NCI-H2081 treated with DMSO at 0.1 percent for 48 hours (cell line): ENCODE results near the gene PEAK3.

ENCODE experiments used
- DNase-seq: peaks from one replicate; lab custom pipeline; 2025; lab: John Stamatoyannopoulos, UW

Gene PEAK3

DNA sequence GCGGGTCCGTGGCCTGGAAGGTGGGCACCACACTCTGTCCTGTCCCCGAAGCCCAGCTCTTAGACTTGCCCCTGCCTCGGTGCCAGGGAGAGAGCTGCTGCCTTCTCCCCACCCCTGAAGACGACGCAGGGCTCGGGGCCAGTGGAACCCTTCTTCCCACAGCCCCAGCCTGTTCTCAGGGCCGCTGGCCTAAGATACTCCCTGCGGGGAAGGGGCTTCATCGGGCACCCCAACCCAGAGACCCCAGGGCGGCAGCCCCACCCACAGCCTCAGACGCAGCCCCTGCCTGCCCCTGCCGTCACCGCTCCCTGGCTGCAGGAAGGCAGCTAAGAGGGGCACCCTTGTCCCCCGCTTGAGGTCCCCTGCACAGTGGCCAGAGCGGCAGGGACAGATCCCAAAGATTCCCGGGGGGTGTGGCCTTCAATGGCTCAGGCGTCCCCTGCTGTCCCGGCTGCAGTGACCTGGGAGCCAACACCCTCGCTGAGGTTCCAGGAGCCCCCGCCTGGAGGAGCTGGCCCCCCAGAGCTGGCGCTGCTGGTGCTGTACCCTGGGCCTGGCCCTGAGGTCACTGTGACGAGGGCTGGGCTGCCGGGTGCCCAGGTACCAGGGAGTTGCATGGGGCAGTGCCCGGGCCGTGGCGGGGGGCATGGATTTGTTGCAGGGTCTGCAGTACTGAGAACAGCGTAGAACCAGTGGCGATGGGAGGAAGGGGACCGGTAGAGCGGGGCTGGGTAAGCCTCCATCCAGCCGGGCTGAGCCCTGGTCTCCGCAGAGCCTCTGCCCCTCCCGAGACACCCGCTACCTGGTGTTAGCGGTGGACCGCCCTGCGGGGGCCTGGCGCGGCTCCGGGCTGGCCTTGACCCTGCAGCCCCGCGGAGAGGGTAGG lies 31.9 kb downstream of the PEAK3 start:
- DNase-seq, result no peak

DNA sequence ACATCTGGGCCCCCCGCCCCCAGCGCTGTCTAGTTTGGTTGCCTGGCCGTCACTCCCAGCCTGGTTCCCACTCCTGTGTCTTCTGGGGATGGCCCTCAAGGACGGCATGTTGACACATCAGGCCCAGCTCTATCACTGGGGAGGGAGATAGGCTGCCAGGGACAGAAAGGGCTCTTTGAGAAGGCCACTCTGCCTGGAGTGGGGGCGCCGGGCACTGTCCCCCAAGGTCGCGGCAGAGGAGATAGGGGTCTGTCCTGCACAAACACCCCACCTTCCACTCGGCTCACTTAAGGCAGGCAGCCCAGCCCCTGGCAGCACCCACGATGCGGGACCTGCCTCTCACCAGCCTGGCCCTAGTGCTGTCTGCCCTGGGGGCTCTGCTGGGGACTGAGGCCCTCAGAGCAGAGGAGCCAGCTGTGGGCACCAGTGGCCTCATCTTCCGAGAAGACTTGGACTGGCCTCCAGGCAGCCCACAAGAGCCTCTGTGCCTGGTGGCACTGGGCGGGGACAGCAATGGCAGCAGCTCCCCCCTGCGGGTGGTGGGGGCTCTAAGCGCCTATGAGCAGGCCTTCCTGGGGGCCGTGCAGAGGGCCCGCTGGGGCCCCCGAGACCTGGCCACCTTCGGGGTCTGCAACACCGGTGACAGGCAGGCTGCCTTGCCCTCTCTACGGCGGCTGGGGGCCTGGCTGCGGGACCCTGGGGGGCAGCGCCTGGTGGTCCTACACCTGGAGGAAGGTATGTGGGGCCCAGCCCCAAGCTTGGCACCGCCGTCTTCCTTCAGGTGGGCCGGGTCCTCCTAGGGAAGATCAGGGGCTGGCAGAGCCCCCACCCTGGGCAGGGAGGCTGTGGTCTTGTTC lies 32.7 kb downstream of the PEAK3 start, which contains the start of gene AMH:
Gene AMH (plus strand): TSS at position 314 of the 857 bp plus-strand sequence. CDS start 10 bp downstream, at position 324.
- DNase-seq, result no peak

DNA sequence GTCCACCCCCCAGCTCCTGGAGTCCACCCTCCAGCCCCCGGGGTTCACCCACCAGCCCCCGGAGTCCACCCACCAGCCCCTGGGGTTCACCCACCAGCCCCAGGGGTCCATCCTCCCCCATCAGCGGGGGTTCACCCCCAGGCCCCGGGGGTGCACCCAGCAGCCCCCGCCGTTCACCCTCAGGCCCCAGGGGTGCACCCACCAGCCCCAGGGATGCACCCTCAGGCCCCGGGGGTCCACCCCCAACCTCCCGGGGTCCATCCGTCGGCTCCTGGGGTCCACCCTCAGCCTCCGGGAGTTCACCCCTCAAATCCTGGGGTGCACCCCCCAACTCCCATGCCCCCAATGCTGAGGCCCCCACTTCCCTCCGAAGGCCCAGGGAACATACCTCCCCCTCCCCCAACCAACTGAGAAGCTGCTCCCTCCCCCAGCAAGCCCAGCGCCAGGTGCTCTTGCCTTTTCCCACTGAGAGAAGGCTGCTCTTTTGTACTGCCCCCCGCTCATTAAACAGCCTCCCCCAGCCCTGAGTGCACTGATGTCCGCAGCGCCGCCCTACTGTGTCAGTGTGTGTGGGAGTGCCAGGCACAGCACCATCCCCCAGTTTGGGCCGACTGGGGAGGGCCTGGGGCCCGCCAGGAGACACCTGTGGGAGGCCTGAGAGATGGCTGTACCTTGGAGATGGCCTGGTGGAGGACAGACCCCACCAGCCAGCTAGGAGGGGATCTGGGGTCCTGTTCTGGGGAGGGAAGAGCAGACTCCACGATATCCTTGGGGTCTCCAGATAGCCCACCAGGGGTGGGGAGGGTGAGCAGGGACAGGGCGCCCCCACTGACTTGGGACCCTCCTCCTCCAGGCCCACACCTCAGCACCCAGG lies 33.6 kb downstream of the PEAK3 start:
- DNase-seq, result no peak

DNA sequence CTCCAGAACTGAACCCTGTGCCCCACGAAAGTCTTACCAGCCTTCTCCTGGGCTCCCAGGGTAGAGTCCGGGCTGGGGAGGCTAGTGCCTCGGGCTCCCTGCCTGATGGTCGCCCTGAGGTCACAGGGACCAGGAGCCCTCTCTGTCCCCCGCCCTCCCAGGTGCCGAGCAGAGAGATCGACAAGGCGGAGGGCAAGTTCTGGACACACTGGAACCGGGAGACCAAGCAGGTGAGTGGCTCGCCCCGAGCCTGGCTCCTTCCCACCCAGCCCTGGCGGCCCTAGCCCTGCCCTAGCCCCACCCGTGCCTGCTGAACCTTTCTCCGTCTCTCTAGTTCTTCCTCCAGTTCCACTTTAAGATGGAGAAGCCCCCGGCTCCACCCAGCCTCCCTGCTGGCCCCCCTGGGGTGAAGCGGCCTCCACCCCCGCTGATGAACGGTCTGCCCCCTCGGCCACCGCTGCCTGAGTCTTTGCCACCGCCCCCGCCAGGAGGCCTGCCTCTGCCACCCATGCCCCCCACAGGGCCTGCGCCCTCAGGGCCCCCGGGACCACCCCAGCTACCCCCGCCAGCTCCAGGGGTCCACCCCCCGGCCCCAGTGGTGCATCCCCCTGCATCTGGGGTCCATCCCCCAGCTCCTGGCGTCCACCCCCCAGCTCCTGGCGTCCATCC lies 34.4 kb downstream of the PEAK3 start:
- DNase-seq, result no peak

DNA sequence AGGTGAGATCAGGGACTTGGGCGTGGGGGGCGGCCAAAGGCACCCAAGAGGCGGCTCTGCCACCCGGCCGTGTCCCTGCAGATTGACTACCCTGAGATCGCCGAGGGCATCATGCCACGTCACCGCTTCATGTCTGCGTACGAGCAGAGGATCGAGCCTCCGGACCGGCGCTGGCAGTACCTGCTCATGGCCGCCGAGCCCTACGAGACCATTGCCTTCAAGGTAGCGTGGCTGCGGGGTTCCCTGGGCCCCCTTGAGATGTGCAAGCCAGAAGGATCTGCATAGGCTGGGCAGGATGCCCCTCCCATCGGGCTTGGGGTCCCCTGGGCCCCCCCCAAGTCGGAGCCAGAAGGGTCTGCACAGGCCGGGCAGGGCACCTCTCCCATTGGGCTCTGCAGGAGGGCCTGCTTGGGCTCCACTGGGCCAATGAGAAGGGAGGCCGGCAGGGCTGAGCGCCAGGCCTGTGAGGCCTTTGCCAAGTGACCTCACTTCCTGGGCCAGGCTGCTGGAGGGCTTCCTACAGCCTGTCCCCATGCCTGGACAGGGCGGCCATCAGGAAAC lies 35.1 kb downstream of the PEAK3 start:
- DNase-seq, result no peak

DNA sequence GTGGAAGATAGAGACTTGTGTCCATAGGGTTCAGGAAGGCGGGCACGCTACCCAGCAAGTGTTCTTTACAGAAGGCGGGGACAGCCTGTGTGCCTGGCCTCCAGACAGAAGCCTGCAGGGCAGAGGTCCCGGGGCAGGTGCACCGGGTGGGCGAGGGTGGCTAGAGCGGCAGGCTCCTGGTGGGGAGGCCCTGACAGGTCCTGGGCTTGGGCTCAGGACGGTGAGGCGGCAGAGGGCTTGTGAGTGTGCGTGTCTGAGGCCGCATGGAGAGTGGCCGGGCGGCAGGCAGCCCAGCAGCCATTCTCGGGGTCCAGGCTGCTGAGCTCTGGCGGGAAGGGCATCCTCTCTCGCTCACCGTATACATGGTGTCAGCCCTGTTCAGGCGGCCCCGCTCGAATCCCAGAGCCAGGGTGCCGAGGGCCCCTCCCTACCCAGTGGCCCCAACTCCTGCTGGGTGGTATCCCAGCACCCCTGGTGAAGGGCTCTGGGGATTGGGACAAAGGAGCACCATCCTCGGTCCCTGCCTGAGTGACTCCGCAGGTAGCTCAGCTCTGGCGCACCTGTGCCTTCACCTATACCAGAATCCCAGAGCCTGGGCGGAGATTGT lies 35.9 kb downstream of the PEAK3 start:
- no peak for DNase-seq

- DNase-seq, result no peak
These were observed 36.7 kb downstream of the PEAK3 start for GRCh38 chr19:2245273-2245672.

DNA sequence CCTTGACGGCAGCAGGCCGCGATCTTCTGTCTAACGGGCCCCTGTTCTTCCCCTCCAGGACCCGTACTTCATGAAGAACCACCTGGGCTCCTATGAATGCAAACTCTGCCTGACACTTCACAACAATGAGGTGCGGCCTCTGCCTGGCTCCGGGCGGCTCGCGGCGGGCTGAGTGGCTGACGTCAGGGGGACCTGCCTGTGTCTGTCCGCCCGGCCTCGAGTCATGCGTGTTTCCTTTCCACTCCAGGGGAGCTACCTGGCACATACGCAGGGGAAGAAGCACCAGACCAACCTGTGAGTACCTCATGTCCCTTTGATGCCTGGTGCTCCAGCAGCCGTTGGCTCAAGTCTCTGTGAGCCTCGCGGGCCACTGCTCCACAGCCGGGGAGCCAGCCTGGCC lies 37.5 kb downstream of the PEAK3 start:
- no peak for DNase-seq

- no peak for DNase-seq
These were observed 37.9 kb downstream of the PEAK3 start for GRCh38 chr19:2244125-2244411.

- no peak for DNase-seq
These were observed 38.5 kb downstream of the PEAK3 start for GRCh38 chr19:2243274-2244124.

GRCh38 chr19:2242816-2243215 lies 39.2 kb downstream of the PEAK3 start:
- no peak for DNase-seq

- DNase-seq, result no peak
These were observed 39.9 kb downstream of the PEAK3 start for GRCh38 chr19:2242092-2242537.

- DNase-seq, result no peak
These were observed 40.9 kb downstream of the PEAK3 start for GRCh38 chr19:2240881-2241760.

GRCh38 chr19:2239771-2240770 lies 41.9 kb downstream of the PEAK3 start:
- DNase-seq, result no peak

- DNase-seq, result no peak
These were observed 42.8 kb downstream of the PEAK3 start for GRCh38 chr19:2239173-2239572.

DNA sequence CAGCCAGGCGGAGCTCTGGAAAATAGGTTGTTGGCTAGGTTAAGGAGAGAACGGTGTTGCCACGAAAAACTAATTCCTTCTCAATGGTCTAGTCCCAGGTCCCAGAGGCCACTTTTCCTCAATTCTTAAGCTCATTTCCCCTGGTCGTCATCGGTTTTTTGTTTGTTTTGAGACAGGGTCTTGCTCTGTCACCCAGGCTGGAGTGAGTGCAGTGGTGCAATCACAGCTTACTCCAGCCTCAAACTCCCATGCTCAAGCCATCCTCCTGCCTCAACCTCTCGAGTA lies 44.2 kb downstream of the PEAK3 start:
- DNase-seq, result no peak

- DNase-seq, result no peak
These were observed 44.7 kb downstream of the PEAK3 start for GRCh38 chr19:2237051-2237868.
